ENCODE measurements around the gene NLE1.

GRCh38 chr17:35087731-35088355 lies 54.3 kb downstream of the NLE1 start:
- no peak for TF ChIP-seq CTCF (conservative IDR thresholded peaks at IDR 0.05; ENCODE audit: low read length)
- TF ChIP-seq EZH2phosphoT487 (IDR thresholded peaks at IDR 0.05; ENCODE audit: borderline replicate concordance, low read depth, low read length), result no peak

Data from OCI-LY7 (cell line).